ENCODE data around the gene CNDP2. TPM values are rescaled to one million over a fixed set of nuclear protein-coding genes. Genes with fewer than 3 reads are reported as not detected.

CNDP2 gene
- total and polyA plus RNA-seq, 2 of the 13 experiments (the other 11 are each of a cell fraction or from before 2014, with no cell fraction given): 64.7 to 80.8 TPM

DNA sequence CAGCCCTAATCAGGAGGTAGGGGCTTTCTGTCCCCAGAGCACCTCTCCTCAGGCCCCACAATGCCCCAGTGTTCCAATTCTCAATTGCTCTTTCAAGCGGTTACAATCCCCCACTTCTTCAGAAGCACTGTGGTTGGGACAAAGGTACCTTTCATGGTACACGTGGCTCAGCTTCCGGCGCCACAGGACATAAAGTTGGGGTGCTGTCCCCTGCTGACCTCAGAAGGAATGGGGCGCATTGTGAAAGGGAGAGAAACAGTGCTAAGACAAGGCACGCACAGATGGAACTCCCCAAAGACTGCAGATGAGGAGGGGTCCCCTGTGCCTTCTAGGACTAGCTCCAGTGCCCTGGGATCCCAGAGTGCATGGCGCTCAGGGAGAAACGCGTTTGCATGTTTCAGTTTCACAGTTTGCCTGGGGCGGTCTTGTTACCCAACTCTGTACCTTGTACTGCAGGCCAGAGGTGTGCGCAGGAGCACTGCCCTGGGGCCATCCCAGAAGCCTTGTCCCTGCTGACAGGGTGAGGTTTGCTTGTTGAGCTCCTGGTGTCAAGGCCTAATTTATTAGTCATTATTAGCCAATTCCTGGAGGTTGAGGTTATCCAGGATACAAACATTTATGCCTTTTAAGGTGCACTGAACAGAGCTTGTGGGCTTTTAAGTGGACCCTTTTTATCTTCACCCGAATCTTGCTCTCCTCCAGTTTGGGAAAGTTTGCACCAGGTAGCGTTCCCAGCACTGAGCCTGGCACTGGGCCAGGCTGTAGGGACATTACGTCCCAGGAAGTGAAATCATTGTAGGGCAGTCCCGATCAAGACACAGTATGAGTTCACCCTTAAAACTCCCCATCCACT lies 45.8 kb downstream of the CNDP2 start (continued):
- TF ChIP-seq, protein P1, sequence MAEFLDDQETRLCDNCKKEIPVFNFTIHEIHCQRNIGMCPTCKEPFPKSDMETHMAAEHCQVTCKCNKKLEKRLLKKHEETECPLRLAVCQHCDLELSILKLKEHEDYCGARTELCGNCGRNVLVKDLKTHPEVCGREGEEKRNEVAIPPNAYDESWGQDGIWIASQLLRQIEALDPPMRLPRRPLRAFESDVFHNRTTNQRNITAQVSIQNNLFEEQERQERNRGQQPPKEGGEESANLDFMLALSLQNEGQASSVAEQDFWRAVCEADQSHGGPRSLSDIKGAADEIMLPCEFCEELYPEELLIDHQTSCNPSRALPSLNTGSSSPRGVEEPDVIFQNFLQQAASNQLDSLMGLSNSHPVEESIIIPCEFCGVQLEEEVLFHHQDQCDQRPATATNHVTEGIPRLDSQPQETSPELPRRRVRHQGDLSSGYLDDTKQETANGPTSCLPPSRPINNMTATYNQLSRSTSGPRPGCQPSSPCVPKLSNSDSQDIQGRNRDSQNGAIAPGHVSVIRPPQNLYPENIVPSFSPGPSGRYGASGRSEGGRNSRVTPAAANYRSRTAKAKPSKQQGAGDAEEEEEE (CRISPR knock-in tag; IDR thresholded peaks at IDR 0.05; ENCODE audit: borderline replicate concordance): no peak
- 0 out of 2 replicates have a peak, but pooled peaks have one; percentile 18 for TF ChIP-seq HOXD1 (CRISPR knock-in tag; IDR thresholded peaks at IDR 0.05)
- TF ChIP-seq ZNF501 (CRISPR knock-in tag; IDR thresholded peaks at IDR 0.05): peak; percentile 30; the same call in 1 of the 2 replicates
- no peak for TF ChIP-seq ZC3H4 (CRISPR knock-in tag; IDR thresholded peaks at IDR 0.05; ENCODE audit: borderline replicate concordance)
- no peak for TF ChIP-seq RBM39 (IDR thresholded peaks at IDR 0.05; ENCODE audit: low read depth, low read length, poor library complexity, severe bottlenecking)
- no peak for TF ChIP-seq NFIB (CRISPR knock-in tag; IDR thresholded peaks at IDR 0.05; ENCODE audit: borderline replicate concordance)
- TF ChIP-seq PPARG (CRISPR knock-in tag; conservative IDR thresholded peaks at IDR 0.05): peak; percentile 97
- TF ChIP-seq RAD21 (CRISPR knock-in tag; IDR thresholded peaks at IDR 0.05): peak; percentile 39; the same call in 1 of the 2 replicates
- TF ChIP-seq BRCA1 (CRISPR knock-in tag; IDR thresholded peaks at IDR 0.05): 0 out of 2 replicates have a peak, but pooled peaks have one; percentile 39
- peak; percentile 93 for TF ChIP-seq MYC (CRISPR knock-in tag; IDR thresholded peaks at IDR 0.05; ENCODE audit: borderline replicate concordance)
- no peak for TF ChIP-seq ZNF207 (IDR thresholded peaks at IDR 0.05; ENCODE audit: borderline replicate concordance)
- no peak for TF ChIP-seq ZNF326 (CRISPR knock-in tag; IDR thresholded peaks at IDR 0.05; ENCODE audit: borderline replicate concordance)
- no peak for TF ChIP-seq NFE2L2 (IDR thresholded peaks at IDR 0.05; ENCODE audit: low read length)
- no peak; the same call in 1 of the 2 replicates for TF ChIP-seq ZNF703 (CRISPR knock-in tag; IDR thresholded peaks at IDR 0.05; ENCODE audit: borderline replicate concordance)
- no peak for TF ChIP-seq SAFB2 (CRISPR knock-in tag; IDR thresholded peaks at IDR 0.05; ENCODE audit: borderline replicate concordance, low read depth)
- peak; percentile 70 to 86; a peak in 2 of 4 replicates for TF ChIP-seq EP300 (IDR thresholded peaks at IDR 0.05; ENCODE audit: low read depth in 2 of 2, low read length in 2 of 2)
- TF ChIP-seq EP300 (CRISPR knock-in tag; IDR thresholded peaks at IDR 0.05; ENCODE audit: borderline replicate concordance): peak; percentile 70
- peak; percentile 48; the same call in 1 of the 2 replicates for TF ChIP-seq KDM5B (CRISPR knock-in tag; IDR thresholded peaks at IDR 0.05; ENCODE audit: borderline replicate concordance)
- TF ChIP-seq ZNF329 (CRISPR knock-in tag; IDR thresholded peaks at IDR 0.05; ENCODE audit: low read depth): 0 out of 2 replicates have a peak, but pooled peaks have one; percentile 33
- TF ChIP-seq HNF1A (IDR thresholded peaks at IDR 0.05; ENCODE audit: low read depth): peak; percentile 44; the same call in 1 of the 2 replicates
- peak; percentile 66; the same call in 1 of the 2 replicates for TF ChIP-seq HNF1A (CRISPR knock-in tag; IDR thresholded peaks at IDR 0.05; ENCODE audit: borderline replicate concordance)
- no peak for TF ChIP-seq ISX (CRISPR knock-in tag; conservative IDR thresholded peaks at IDR 0.05)
- peak; percentile 97 for TF ChIP-seq SATB2 (CRISPR knock-in tag; IDR thresholded peaks at IDR 0.05)

Measured in HepG2 (cell line).